Measurements from ENCODE around the gene MINDY4.

The MINDY4 gene

DNA sequence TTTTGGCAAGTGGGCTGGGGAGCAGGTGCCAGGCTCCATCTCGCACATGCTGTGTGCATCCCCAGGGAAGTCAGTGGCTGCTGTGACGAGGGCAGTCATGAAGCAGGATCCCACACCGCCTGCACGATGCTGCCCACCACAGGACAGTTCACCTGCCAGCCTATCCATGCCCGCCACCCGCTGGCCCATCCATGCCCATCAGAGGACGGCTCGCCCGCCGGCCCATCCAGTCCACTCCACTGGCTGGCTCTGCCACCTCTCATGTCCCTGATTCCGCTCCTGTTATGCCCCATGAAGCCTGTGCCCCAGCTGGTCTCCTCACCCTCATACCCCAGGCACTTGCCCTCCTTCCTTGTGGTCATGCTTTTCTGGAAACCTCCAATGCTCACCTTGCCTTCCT lies 37.5 kb upstream of the MINDY4 start:
- no peak for TF ChIP-seq CTCF (conservative IDR thresholded peaks at IDR 0.05; ENCODE audit: low read depth, low read length)
- DNase-seq (ENCODE audit: low read depth): no peak
- H3K4me3 ChIP-seq (ENCODE audit: low read length): no peak overlapping the region

DNA sequence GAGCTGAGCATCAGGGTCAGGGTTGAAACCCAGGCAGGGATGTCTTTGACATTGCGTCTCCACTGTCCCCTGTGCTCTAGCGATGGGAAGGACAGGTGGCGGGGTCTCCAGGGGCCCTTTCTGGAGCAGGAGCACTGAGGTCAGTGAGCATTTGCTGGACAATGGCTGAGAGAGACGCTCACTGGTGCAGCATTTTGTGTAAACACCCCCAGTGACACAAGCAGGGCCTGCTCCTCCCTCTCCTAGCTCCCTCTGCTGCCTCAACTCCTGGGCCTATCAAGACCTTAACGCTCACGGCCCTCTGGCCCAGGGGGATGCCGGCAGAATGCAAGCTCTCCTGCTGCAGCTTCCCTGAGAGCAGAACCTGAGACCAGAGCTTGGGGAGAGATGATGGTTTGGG lies 36.7 kb upstream of the MINDY4 start:
- no peak for DNase-seq (ENCODE audit: low read depth)
- TF ChIP-seq CTCF (conservative IDR thresholded peaks at IDR 0.05; ENCODE audit: low read depth, low read length): no peak
- H3K4me3 ChIP-seq (ENCODE audit: low read length): no peak overlapping the region

DNA sequence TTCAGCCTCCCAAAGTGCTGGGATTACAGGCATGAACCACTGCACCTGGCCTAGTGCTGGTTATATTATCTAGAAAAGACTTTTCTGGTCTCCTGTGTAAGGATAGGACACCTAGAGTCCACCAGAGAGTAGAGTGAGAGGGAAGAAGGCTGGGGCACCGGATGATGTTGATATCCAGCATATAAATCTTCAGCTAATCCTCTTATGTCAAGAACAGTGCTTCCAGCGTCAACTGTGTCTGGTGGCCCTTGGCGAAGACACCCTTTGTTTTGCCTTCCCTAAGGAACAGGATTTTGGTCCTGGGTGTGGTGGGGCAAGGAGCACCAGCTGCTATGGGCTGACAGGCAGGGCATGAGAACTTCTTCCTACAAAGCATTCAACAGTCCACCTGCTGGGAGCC lies 35.6 kb upstream of the MINDY4 start:
- no peak for DNase-seq (ENCODE audit: low read depth)
- no peak for TF ChIP-seq CTCF (conservative IDR thresholded peaks at IDR 0.05; ENCODE audit: low read depth, low read length)
- no peak overlapping the region for H3K4me3 ChIP-seq (ENCODE audit: low read length)

- no peak overlapping the region for H3K4me3 ChIP-seq (ENCODE audit: low read length)
- no peak for DNase-seq (ENCODE audit: low read depth)
- TF ChIP-seq CTCF (conservative IDR thresholded peaks at IDR 0.05; ENCODE audit: low read depth, low read length): no peak
Measured at GRCh38 chr7:30736291-30736690, 34.9 kb upstream of the MINDY4 start.

- no peak for TF ChIP-seq CTCF (conservative IDR thresholded peaks at IDR 0.05; ENCODE audit: low read depth, low read length)
- H3K4me3 ChIP-seq (ENCODE audit: low read length): no peak overlapping the region
Measured at GRCh38 chr7:30738026-30738915, 32.9 kb upstream of the MINDY4 start.

GRCh38 chr7:30739691-30740090 lies 31.5 kb upstream of the MINDY4 start:
- no peak overlapping the region for H3K4me3 ChIP-seq (ENCODE audit: low read length)
- TF ChIP-seq CTCF (conservative IDR thresholded peaks at IDR 0.05; ENCODE audit: low read depth, low read length): no peak
- DNase-seq (ENCODE audit: low read depth): no peak

More at GRCh38 chr7:30738026-30738915, 32.9 kb upstream of the MINDY4 start:
- no peak for DNase-seq (ENCODE audit: low read depth)
